HG02763 (cell line): ENCODE data around the gene ZNF197.
"Not testable (repeated sequence)": the region's sequence is repeated elsewhere in the genome, so short reads cannot be mapped to it uniquely, and the experiment has no call there.

Source experiments
- ATAC-seq: cut with Tn5 transposase; IDR thresholded peaks from one replicate; pipeline ENCODE4 v1.9.1; 2021; ENCODE audit warnings: mild to moderate bottlenecking, moderate library complexity; ENCODE audit not compliant: unreplicated experiment

ZNF197 gene

DNA sequence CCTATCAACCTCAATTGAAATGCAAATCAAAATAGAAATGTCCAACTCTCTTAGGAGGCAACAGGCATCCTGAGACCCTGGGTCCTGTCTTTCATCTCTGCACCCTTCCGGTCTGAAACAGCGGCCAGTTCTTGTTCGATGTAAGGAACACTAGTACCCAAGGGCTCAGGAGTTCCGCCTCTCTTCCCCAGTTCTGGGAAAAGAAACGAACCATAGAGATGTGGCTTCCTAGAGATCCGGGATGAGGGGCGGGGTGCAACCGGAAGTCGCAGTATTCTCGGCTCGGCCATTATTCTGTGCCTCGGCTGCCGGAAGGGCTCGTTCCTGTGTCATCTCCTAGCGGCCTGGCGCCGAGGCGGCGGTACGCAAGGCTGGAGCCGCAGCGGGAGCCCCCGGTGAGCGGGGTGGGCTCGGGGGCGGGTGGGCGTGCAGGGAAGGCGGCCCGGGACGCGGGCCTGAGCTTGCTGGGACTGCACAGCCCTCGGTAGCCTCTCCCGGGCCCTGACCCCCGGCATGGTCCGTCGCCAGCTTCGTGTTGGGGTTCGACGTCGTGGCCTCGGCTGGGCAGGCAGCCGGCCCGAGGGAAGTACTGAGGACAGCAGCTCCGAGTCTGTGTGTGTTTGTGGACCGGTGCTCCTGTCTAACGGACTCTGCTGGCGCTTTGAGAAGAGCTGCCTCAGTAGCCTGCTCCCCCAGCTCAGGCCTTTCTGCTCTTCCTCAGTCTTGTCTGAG is at the start of gene ZNF197:
Gene ZNF197, plus strand, starts transcription at position 288 of the 732 bp plus-strand sequence. CDS start 4,119 bp downstream, outside the sequence.
- peak; percentile 93 for ATAC-seq

DNA sequence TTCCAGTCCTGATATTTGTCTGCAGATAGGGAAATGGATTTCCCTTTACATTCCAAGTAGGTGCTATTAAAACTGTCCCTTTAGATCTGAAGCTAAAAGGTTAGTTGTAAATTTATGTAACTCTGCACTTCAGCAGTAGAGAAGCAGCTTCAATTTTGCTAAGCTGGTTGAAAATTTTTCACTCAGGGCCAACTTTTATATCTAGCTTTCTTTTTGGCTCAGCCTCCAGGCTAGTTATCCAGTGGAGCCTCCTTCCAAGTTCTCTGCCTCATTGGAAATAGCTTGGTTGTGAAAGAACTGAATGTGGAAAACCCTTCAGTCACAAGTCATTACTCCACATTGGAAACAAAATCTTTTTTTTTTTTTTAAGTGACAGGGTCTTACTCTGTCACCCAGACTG is 48.2 kb upstream of the ZNF197 start:
- ATAC-seq, result no peak

DNA sequence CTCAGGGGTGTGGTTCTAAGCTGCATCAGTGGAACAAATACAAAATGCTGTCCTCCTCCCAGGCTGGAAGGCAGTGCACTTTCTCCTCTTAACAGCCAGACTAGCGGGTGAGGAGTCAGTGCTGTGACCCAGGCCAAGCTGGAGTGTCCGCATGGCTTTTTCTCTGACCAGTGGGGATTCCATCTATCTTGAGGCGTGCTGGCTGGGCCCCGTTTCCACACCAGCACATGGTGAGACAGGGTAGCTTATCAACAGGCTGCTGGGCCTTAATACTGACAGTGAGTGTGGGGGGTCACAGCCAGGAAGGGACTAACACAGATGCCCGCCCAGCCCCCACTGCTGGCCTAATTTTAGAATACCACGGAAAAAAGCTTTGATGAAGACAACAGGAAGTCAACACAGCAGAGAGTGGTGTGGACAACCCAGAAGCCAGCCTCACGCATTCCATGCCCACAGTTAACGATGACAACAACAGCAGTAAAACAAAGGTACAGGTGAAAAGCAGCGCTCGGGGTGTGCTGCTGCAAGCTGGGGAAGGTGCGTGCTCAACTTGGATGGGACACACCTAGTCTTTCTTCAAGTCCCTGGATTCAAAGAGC is 47.4 kb upstream of the ZNF197 start:
- ATAC-seq, result not testable (repeated sequence)

DNA sequence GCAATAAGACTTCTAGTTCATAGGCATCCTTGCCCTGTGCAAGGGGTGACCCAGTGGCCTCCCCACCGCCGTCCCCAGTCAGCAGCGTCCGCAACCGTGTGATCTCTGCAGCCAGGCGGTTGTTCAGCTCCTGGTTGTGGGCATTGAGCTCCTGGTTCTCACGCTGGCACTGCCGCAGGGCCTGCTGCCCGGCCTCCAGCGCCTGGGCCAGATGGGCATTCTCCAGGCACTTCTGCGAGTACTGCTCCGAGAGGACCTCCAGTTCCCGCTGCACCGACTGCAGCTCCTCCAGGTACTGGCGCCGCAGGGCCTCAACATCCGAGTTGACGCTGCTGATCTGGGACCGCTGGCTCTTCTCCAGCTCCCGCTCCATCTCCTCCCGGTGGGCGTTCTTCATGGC is 46.5 kb upstream of the ZNF197 start:
- ATAC-seq, result not testable (repeated sequence)

DNA sequence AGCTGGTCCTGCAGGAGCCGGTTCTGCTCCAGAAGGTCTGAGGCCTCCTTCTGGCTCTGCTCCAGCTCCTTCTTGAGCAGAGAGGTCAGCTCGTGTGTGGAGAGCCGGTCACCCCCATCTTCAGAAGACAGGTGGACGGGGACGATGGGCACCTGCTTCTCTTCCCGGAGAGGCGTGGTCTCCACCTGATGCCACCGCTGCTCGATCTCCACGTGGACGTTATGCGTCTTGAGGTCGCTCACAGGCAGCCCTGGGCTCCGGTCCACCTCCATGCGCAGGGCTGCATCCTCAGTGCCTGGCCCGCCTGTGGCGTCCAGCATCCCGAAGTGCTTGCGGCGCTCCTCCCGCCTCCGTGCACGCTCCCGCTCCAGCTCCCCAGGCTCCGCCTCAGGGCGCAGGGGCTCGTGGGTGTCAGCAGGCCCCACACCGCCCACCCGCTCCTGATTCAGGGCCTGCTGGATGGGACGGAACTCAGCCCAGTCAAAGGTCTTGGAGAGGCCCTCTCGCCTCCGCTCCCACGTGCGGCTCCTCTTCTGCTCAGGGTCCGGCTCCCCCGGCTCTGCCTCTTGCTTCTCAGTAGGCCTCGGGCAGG is 45.8 kb upstream of the ZNF197 start:
- ATAC-seq, result not testable (repeated sequence)

DNA sequence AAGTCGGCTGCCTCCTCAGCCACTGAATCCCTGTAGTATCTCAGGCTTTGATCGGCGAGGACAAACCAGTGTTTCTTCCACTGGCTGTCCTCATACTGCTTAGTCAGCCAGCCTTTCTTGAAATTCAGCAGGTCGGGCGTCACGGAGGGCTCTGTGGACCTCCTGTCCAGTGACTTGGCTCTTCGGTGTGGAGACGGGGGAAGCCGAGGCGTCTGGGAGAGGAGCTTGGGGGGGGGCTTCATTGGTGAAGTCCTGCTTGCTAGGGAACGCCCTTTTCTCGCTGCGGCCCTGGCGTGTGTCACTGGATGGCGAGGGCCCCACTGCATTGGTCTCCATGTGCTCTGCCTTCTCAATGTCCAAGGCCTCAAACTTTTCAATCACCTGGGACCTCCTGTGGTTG is 45.1 kb upstream of the ZNF197 start:
- ATAC-seq, result not testable (repeated sequence)

DNA sequence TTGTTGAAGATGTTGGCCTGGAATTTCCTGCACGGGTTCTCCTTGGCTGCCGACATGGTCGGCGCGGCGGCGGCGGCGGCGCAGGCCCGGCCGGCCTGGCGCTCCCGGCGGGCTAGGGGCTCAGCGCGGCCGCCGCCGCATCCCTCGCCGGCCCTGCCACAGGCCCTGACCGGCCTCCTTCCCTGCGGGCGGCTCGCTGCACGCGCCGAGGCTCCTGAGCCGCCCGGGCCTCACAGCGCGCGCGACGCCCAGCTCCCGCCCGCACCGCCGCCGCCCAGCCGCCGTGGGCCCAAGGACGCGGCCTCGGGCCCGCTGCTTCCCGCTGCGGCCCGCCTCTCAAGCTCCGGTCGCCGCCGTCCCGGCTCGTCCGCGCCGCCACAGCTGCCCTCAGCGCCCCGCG is 43.9 kb upstream of the ZNF197 start:
- not testable (repeated sequence) for ATAC-seq

DNA sequence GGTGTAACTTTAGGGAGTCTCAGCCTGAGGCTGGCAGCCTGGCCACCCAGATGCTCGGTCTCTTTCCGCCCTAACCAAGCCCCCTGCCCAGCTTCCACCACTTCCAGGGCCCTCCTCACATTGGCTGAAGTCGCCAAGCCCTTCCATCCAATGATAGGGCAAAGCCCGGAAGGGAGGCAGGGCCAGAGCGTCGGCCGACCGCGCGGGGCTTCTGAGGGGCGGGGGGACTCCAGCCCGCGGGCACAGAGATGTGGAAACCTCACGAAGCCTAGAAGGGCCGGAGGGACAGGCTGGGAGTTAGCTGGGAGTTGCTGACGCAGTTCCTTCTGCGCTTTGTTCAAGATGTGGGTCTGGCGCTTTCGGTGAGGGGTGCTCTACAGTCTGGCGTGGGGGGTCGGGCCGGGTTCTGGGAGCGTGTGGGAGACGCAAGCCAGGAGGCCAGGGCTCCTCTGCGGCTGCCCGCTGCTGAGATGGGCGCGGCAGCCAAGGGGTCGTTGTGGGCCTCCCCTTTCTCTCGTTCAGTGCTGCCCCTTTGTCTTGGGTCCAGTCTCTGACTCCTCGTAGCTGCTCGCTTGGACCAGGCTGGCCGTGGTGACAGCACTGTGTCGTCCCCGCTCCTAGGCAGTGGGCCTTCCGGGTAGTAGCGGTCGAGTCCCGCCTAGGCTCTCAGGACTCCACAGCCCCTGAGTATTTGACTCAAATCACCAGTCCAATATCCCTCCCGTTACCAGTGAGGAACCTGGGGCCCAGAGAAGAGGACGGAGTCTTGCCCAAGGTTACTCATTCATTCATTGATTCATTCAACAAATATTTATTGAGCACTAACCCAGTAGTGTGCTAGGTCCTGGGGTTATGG is 40.0 kb upstream of the ZNF197 start, which contains the start of gene ZNF660:
Gene ZNF660, plus strand, starts transcription at position 319 of the 856 bp plus-strand sequence. CDS start 9,230 bp downstream, outside the sequence.
- no peak for ATAC-seq

DNA sequence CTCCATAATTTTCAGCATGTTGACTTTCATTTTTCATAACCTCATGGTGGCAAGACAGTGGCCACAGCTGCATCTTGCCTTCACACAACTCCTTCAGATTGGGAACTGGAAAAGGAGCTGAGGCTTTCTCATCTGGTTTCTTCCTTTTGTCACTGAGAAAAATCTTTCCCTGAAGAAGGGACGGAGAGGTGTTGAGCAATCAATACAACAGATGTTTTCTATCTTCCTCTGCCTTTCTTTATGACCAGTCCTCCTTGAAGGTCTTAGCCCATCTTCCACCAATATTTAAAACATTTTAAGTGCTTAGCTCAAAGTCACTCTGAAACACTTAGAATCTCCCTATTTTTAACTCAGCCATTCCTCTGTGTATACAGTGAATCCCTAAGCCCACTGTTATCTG is 28.2 kb upstream of the ZNF197 start:
- ATAC-seq, result no peak

DNA sequence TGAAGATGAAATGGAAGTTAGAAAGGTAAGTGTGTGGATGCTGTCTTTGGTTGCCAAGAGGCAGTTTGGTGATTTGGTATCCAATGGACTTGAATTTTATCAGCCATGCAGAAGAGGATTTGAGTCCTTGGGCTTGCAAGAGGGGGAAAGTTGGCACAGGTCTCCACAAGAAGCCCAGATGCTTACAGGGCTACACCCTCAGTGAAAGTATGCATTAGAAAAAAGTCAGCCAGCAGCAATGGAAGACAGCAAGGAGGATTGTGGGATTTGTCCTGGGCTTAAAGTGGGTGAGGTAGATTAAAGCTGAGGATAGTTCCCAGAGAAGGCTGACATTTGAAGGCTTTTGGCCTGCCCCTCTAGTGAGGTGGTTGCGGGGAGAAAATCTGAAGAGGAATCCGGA is 23.1 kb upstream of the ZNF197 start:
- no peak for ATAC-seq

DNA sequence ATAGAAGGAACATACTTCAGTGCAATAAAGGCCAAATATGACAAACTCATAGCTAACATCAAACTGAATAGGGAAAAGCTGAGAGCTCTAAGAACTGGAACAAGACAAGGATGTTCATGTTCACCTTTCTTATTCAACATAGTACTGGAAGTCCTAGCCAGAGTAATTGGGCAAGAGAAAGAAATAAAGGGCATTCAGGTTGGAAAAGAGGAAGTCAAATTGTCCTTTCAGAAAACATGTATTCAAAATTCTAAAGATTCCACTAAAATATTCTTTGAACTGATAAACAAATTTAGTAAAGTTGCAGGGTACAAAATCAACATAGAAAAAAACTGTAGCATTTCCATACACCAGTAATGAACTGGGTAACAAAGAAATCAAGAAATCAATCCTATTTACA is 12.2 kb upstream of the ZNF197 start:
- ATAC-seq, result no peak

DNA sequence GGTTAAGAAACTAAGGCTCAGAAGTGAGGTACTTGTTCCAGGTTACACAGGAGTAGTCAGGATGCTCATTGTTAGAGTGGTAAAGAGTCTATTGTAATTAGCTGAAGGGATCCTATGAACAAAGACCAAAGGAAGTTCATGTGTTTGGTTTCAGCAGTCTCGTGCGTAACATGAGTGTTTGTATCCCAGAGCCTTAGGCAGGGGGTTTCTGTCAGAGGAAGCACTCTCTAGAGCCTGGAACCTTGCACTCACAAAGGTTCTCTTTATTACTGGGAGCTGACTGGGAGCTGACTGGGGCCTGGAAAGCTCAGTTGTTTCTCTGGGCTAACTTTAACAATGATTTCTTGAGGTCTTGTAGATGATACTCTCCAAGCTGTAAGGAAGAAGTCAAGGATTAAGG is 3.9 kb downstream of the ZNF197 start:
- no peak for ATAC-seq

DNA sequence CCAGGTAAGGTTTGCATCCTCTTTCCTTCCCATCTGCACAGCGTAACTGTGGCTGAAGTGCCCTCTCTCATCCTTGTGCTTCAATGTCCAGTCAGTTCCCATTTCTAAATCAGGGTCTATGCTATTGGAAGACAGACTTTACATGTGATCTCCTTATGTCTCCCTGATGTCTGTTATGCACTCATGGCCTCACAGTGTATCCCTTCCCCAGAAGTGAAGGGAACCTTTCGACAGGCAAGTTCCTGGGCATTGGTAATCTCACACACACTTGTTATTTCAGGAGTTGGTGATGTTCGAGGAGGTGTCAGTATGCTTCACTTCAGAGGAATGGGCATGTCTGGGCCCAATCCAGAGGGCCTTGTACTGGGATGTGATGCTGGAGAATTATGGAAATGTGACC is 7.4 kb downstream of the ZNF197 start:
- no peak for ATAC-seq

DNA sequence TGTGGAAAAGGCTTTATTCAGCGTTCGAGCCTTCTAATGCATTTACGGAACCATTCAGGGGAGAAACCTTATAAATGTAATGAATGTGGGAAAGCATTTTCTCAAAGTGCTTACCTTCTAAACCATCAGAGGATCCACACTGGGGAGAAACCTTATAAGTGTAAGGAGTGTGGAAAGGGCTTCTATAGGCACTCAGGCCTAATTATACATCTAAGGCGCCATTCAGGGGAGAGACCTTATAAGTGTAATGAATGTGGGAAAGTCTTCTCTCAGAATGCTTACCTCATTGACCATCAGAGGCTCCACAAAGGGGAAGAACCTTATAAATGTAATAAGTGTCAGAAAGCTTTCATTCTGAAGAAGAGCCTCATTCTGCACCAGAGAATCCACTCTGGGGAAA is 17.5 kb downstream of the ZNF197 start:
- ATAC-seq, result no peak

DNA sequence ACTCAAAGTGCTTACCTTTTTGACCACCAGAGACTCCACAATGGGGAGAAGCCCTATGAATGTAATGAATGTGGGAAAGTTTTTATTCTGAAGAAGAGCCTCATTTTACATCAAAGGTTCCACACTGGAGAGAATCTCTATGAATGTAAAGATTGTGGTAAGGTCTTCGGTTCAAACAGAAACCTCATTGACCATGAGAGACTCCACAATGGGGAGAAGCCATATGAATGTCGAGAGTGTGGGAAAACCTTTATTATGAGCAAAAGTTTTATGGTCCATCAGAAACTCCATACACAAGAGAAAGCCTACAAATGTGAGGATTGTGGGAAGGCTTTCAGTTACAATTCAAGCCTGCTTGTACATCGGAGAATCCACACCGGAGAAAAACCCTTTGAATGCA is 18.2 kb downstream of the ZNF197 start:
- no peak for ATAC-seq

DNA sequence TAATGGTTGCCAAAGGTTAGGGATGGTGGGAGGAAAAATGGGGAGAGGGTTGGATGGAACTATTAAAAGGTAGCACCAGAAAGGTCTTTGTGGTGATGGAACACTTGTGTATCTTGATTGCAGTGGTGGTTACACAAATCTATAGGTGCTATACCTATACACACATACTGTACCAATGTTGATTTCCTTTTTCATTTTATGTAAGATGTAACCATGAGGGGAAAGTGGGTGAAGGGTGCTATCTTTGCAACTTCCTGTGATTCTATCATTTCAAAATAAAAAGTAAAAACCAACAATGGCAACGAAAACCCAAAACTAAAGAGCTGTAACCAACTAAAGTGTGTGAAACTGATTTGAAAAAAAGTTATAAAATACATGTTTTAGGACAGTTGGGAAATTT is 22.9 kb downstream of the ZNF197 start:
- ATAC-seq, result no peak

DNA sequence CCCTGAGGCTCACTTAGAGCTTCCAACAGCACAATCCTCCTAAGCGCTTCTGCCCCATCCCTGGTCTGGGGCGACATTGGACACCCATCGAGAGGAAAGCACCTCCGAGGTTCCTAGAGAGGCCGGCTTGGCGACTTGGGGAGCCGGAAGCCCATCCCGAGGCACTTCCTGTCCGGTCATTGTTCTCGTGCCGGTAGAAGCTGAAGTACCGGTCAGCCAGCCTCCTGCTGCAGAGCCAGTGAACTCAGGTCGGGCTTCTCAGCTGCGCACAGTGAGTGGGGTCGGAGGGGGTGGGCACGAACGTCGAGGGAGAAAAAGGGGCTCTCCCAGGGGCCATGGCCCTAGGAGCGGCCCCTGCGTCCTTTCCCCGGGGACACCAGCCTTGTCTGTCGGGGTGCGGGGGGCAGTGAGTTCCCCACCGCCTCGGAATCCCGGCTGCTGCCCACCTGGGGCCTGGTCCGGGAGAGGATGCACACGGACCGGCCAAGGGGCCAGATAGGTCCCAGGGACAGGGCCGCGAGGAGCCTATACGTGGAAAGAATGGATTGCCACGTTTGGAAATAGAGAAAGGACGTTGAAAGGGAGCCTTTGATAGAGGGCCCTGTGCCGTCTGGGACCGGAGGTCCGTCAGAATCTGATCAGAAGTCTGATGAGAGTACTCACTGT is 23.9 kb downstream of the ZNF197 start, which contains the start of gene ZNF35:
Gene ZNF35, plus strand, starts transcription at position 169 of the 666 bp plus-strand sequence. CDS start 2,336 bp downstream, outside the sequence.
- ATAC-seq, result peak; percentile 94

DNA sequence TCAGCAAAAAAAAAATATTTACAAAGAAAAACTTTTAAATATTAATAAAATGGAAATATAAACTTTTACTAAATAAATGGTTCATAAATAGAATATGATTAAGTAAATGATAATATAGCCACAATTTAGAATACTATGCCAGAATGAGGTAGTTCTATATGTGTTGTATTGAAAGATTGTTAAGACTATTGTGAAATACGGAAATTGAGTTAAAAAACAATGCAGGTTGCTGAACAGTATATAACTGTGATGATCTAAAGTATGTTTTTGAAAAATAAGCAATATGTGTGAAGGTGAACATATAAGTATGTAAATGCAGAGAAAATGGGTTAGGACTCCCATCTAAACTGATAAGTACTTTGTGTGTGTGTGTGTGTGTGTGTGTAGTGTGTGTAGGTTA is 24.9 kb downstream of the ZNF197 start:
- no peak for ATAC-seq

DNA sequence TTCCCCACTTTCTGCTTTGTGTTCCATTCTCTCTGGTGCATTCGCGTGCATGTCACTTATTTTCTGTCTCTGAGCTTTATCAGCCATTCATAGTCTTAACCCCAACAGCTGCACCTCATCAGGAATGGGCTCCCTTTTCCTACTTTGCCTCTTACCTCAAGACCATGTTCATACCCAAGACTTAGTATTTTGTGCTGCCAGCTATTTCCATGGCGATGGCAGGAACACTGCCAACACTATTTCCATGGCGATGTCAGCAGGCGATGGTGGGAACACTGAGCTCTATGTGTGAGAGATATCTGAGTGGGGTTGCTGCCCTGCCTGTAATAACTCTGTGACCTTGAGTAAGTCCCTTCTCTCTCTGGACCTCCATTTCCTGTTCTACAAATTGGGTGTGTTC is 29.2 kb downstream of the ZNF197 start:
- ATAC-seq, result no peak

DNA sequence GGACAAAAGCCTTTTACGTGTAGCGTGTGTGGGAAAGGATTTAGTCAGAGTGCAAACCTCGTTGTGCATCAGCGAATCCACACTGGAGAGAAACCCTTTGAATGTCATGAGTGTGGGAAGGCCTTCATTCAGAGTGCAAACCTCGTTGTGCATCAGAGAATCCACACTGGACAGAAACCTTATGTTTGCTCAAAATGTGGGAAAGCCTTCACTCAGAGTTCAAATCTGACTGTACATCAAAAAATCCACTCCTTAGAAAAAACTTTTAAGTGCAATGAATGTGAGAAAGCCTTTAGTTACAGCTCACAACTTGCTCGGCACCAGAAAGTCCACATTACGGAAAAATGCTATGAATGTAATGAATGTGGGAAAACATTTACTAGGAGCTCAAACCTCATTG is 34.2 kb downstream of the ZNF197 start:
- ATAC-seq, result no peak

DNA sequence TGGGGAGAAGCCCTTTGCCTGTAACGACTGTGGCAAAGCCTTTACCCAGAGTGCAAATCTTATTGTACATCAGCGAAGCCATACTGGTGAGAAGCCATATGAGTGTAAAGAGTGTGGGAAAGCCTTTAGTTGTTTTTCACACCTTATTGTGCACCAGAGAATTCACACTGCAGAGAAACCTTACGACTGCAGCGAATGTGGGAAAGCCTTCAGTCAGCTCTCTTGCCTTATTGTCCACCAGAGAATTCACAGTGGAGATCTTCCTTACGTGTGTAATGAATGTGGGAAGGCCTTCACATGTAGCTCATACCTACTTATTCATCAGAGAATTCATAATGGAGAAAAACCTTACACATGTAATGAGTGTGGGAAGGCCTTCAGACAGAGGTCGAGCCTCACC is 34.6 kb downstream of the ZNF197 start:
- no peak for ATAC-seq
